GM19455 (cell line): ENCODE measurements around the gene CNOT1.
A peak's percentile ranks its signal among the peaks of the same experiment; 100 is the strongest.
"Not testable (repeated sequence)": the region's sequence is repeated elsewhere in the genome, so short reads cannot be mapped to it uniquely, and the experiment has no call there.

Source experiments
- ATAC-seq: cut with Tn5 transposase; IDR thresholded peaks from one replicate; pipeline ENCODE4 v1.9.1; 2021; ENCODE audit not compliant: unreplicated experiment

CNOT1 gene

GRCh38 chr16:58503863-58504688, 125.5 kb downstream of the CNOT1 start:
- ATAC-seq: no peak

GRCh38 chr16:58503166-58503862, 126.3 kb downstream of the CNOT1 start:
- no peak for ATAC-seq

- no peak for ATAC-seq
Observed at GRCh38 chr16:58502217-58502921, 127.3 kb downstream of the CNOT1 start.

- no peak for ATAC-seq
Observed at GRCh38 chr16:58501242-58502131, 128.1 kb downstream of the CNOT1 start.

GRCh38 chr16:58500430-58501241, 129.0 kb downstream of the CNOT1 start:
- ATAC-seq: no peak

GRCh38 chr16:58499615-58500351, 129.8 kb downstream of the CNOT1 start, which contains the start of gene NDRG4:
TSS of gene NDRG4 (plus strand) at chr16:58500143. CDS start at chr16:58500249, 106 bp downstream.
- peak; percentile 52 for ATAC-seq

GRCh38 chr16:58499092-58499511, 130.5 kb downstream of the CNOT1 start:
- ATAC-seq: no peak

GRCh38 chr16:58498341-58499091, 131.1 kb downstream of the CNOT1 start:
- ATAC-seq: no peak

GRCh38 chr16:58497935-58498334, 131.7 kb downstream of the CNOT1 start:
- no peak for ATAC-seq

- ATAC-seq: no peak
Observed at GRCh38 chr16:58497468-58497867, 132.2 kb downstream of the CNOT1 start.

GRCh38 chr16:58495521-58496331, 133.9 kb downstream of the CNOT1 start:
- no peak for ATAC-seq

GRCh38 chr16:58494981-58495520, 134.6 kb downstream of the CNOT1 start:
- no peak for ATAC-seq

- ATAC-seq: no peak
Observed at GRCh38 chr16:58493756-58494431, 135.7 kb downstream of the CNOT1 start.

- no peak for ATAC-seq
Observed at GRCh38 chr16:58492735-58493134, 136.9 kb downstream of the CNOT1 start.

- ATAC-seq: no peak
Observed at GRCh38 chr16:58492066-58492465, 137.6 kb downstream of the CNOT1 start.

- ATAC-seq: not testable (repeated sequence)
Observed at GRCh38 chr16:58490539-58490938, 139.1 kb downstream of the CNOT1 start.

GRCh38 chr16:58490065-58490464, 139.6 kb downstream of the CNOT1 start:
- ATAC-seq: no peak
